HG03196 (cell line): Measurements from ENCODE around the gene SPTB.

Experiments
- ATAC-seq: cut with Tn5 transposase; IDR thresholded peaks from one replicate; pipeline ENCODE4 v1.9.1; 2021; ENCODE audit not compliant: unreplicated experiment

Gene SPTB

GRCh38 chr14:64855721-64856528 is 23.8 kb downstream of the SPTB start:
- no peak for ATAC-seq

- ATAC-seq, result no peak
Observed at GRCh38 chr14:64850369-64851137, 29.2 kb downstream of the SPTB start.

- ATAC-seq, result no peak
Observed at GRCh38 chr14:64849940-64850339, 29.8 kb downstream of the SPTB start.

GRCh38 chr14:64848239-64848638 is 31.5 kb downstream of the SPTB start:
- no peak for ATAC-seq

- no peak for ATAC-seq
Observed at GRCh38 chr14:64846319-64846718, 33.4 kb downstream of the SPTB start.

- ATAC-seq, result no peak
Observed at GRCh38 chr14:64845878-64846277, 33.8 kb downstream of the SPTB start.

GRCh38 chr14:64844969-64845536 is 34.7 kb downstream of the SPTB start:
- ATAC-seq, result no peak

- no peak for ATAC-seq
Observed at GRCh38 chr14:64844272-64844671, 35.4 kb downstream of the SPTB start.

GRCh38 chr14:64843548-64843947 is 36.2 kb downstream of the SPTB start:
- no peak for ATAC-seq

GRCh38 chr14:64841772-64842750 is 37.6 kb downstream of the SPTB start:
- ATAC-seq, result no peak

GRCh38 chr14:64841121-64841651 is 38.5 kb downstream of the SPTB start:
- ATAC-seq, result no peak

GRCh38 chr14:64838656-64839055 is 41.1 kb downstream of the SPTB start:
- no peak for ATAC-seq

- no peak for ATAC-seq
Observed at GRCh38 chr14:64835431-64835830, 44.3 kb downstream of the SPTB start.

GRCh38 chr14:64834965-64835364 is 44.7 kb downstream of the SPTB start:
- ATAC-seq, result no peak

- ATAC-seq, result no peak
Observed at GRCh38 chr14:64831419-64831818, 48.3 kb downstream of the SPTB start.

- ATAC-seq, result no peak
Observed at GRCh38 chr14:64830961-64831360, 48.7 kb downstream of the SPTB start.

GRCh38 chr14:64828071-64828470 is 51.6 kb downstream of the SPTB start:
- no peak for ATAC-seq

GRCh38 chr14:64826845-64827244 is 52.9 kb downstream of the SPTB start:
- no peak for ATAC-seq

GRCh38 chr14:64826333-64826732 is 53.4 kb downstream of the SPTB start:
- no peak for ATAC-seq

- ATAC-seq, result no peak
Observed at GRCh38 chr14:64825509-64825908, 54.2 kb downstream of the SPTB start.

- no peak for ATAC-seq
Observed at GRCh38 chr14:64825006-64825405, 54.7 kb downstream of the SPTB start.
